HUES48 (cell line): ENCODE measurements around the gene ARL5A.
"Not testable (repeated sequence)": the region's sequence is repeated elsewhere in the genome, so short reads cannot be mapped to it uniquely, and the experiment has no call there.

Experiments
- H3K27ac ChIP-seq: one replicate; pipeline ENCODE4 v1.7.0; 2013; ENCODE audit warnings: low read depth, low read length, inconsistent platforms
- H3K27me3 ChIP-seq: 2 replicates; pipeline ENCODE4 v1.6.1; 2013; ENCODE audit warnings: mild to moderate bottlenecking, low read length; ENCODE audit not compliant: control insufficient read depth, insufficient read depth
- H3K36me3 ChIP-seq: 2 replicates; pipeline ENCODE4 v1.6.1; 2013; ENCODE audit warnings: low read length; ENCODE audit not compliant: control insufficient read depth, insufficient read depth
- H3K4me1 ChIP-seq: 2 replicates; pipeline ENCODE4 v1.6.1; 2013; ENCODE audit warnings: mild to moderate bottlenecking, low read length; ENCODE audit not compliant: control insufficient read depth, insufficient read depth
- H3K4me3 ChIP-seq: 2 replicates; pipeline ENCODE4 v1.5.1; 2013; ENCODE audit warnings: mild to moderate bottlenecking, low read depth, low read length
- H3K9ac ChIP-seq: 2 replicates; pipeline ENCODE4 v1.6.1; 2013; ENCODE audit warnings: mild to moderate bottlenecking, low read depth, low read length, moderate library complexity
- H3K9me3 ChIP-seq: 2 replicates; pipeline ENCODE4 v1.6.1; 2013; ENCODE audit warnings: low read length; ENCODE audit not compliant: control insufficient read depth, insufficient read depth

Gene ARL5A

DNA sequence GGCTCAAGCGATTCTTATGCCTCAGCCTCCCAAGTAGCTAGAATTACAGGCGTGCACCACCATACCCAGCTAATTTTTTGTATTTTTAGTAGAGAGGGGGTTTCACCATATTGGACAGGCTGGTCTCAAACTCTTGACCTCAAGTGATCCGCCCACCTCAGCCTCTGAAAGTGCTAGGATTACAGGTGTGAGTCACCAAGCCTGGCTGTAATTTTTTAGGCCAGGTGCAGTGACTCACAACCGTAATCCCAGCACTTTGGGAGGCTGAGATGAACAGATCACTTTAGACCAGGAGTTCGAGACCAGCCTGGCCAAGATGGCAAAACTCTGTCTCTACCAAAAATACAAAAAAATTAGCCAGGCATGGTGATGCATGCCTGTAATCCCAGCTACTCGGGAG, 33.8 kb downstream of the ARL5A start:
- H3K27me3 ChIP-seq, H3K4me3 ChIP-seq, H3K9ac ChIP-seq, H3K9me3 ChIP-seq, H3K36me3 ChIP-seq, H3K27ac ChIP-seq: not testable (repeated sequence)
- peaks cover 25% of the 10 kb centered on the region; the same call in 1 of the 2 replicates for H3K4me1 ChIP-seq

DNA sequence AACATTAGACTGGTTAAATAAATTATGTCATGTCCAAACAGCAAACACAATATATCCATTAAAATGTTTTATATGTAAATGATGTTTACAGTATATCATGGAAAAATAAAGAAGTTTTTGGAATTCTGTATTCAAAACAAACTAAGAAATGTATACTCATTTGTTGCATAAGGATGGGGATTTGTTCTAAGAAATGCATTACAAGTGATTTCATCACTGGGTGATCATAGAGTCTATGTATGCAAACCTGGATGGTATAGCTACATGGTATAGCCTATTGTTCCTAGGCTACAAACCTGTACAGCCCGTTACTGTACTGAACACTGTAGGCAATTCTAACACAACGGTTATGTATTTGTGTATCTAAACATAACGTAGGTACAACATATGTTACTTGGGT, 35.1 kb downstream of the ARL5A start:
- H3K9me3 ChIP-seq, result no peaks in the 10 kb centered on the region
- H3K4me3 ChIP-seq, result no peak overlapping the region
- H3K9ac ChIP-seq, result no peak overlapping the region
- no peaks in the 10 kb centered on the region for H3K27me3 ChIP-seq
- no peak overlapping the region for H3K27ac ChIP-seq
- H3K4me1 ChIP-seq, result peaks cover 25% of the 10 kb centered on the region; the same call in 1 of the 2 replicates
- H3K36me3 ChIP-seq, result 0 out of 2 replicates have a peak, but pooled peaks cover 2% of the 10 kb centered on the region

DNA sequence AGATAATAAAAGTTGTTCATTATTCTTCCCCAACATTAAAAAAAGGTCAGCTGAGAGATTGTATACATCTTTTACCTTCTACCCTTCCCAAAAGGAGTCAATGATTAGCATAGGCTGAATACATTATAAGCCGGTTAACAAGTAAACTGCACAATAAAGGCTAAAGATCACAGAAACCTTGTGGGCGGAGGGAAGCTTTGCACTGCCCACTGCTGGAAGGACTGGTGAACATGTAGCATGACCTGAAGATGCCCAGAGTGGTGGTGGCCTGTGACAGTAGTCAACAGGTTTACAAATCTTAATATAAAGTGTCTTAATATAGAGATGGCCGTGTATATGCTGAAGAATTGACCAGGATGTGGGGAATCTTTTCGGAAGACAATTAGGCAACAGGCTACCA, 35.6 kb downstream of the ARL5A start:
- Histone ChIP-seq H3K27ac (no peak overlapping the region), H3K4me1 (peaks cover 20% of the 10 kb centered on the region; the same call in 1 of the 2 replicates), H3K27me3 (no peaks in the 10 kb centered on the region), H3K36me3 (0 out of 2 replicates have a peak, but pooled peaks cover 2% of the 10 kb centered on the region), H3K9me3 (no peaks in the 10 kb centered on the region), H3K4me3 (no peak overlapping the region), H3K9ac (no peak overlapping the region)

DNA sequence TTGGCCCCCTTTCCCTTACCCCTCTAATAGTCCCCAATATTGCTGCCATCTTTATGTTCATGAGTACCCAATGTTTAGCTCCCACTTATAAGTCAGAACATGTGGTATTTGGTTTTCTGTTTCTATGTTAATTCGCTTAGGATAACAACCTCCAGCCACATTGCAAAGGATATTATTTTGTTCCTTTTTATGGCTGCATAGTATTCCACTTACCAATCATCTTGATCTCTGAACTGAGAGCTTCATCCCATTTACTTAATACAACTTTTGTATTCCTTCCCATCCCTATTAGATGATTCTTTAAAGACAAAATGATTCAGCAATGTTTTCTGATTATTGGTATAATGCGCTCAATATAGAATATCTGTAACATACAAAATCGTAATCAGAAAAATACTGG, 36.7 kb downstream of the ARL5A start:
- no peaks in the 10 kb centered on the region for H3K27me3 ChIP-seq
- H3K4me1 ChIP-seq, result peaks cover 15% of the 10 kb centered on the region
- no peaks in the 10 kb centered on the region for H3K9me3 ChIP-seq
- H3K27ac ChIP-seq, result no peak overlapping the region
- H3K9ac ChIP-seq, result no peak overlapping the region
- no peak overlapping the region for H3K4me3 ChIP-seq
- 0 out of 2 replicates have a peak, but pooled peaks cover 2% of the 10 kb centered on the region for H3K36me3 ChIP-seq

DNA sequence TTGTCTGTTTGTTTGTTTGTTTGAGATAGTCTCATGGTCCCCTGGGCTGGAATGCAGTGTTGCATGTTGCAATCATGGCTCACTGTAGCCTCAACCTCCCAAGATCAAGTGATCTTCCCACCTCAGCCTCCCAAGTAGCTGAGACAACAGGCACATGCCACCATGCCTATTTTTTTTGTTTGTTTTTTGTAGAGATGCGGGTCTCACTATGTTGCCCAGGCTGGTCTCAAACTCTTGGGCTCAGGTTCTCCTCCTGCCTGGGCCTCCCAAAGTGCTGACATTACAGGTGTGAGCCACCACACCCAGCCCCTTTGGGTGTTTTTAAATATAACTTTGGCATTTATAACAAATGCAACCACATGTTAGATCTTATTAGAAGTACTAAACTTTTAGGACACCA, 37.5 kb downstream of the ARL5A start:
- H3K36me3 ChIP-seq, result 0 out of 2 replicates have a peak, but pooled peaks cover 4% of the 10 kb centered on the region
- no peak overlapping the region for H3K4me3 ChIP-seq
- no peaks in the 10 kb centered on the region for H3K9me3 ChIP-seq
- H3K27ac ChIP-seq, result no peak overlapping the region
- H3K9ac ChIP-seq, result no peak overlapping the region
- peaks cover 9% of the 10 kb centered on the region for H3K4me1 ChIP-seq
- H3K27me3 ChIP-seq, result no peaks in the 10 kb centered on the region

DNA sequence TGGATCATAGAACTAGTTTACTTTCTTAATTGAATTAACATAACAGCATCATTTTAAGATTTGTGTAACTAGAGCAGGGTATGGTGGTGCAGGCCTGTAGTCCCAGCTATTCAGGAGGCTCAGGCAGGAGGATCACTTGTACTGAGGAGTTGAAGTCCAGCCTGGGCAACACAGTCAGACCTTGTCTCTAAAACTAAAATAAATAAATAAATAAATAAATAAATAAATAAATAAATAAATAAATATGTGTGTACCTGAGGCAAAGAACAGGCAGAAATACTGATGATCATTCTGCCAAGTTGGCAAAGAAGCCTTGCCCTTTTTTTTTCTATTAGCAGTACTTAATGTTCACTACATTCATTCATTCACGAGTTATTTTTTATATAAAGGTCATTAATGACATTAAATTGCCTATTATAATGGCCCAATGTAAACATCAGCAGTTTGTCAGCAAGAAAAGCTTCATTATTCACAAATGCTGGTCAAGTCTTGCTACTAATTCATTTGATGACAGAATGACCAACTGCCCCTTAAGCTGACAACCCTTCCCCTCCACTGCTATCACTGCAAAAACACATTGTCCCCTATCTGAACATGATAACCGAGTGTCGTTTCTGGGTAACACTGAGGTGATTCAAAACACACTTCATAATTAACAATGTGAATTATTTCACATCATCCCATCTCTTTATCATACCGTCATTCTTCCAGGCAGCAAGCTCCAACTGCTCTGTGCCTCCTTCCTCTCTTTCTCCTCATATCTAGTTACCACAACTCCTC, 39.0 kb downstream of the ARL5A start:
- Histone ChIP-seq H3K27me3 (no peaks in the 10 kb centered on the region), H3K4me3 (no peak overlapping the region), H3K36me3 (0 out of 2 replicates have a peak, but pooled peaks cover 7% of the 10 kb centered on the region), H3K9me3 (no peaks in the 10 kb centered on the region), H3K9ac (no peak overlapping the region), H3K27ac (no peak overlapping the region), H3K4me1 (peaks cover 8% of the 10 kb centered on the region)

DNA sequence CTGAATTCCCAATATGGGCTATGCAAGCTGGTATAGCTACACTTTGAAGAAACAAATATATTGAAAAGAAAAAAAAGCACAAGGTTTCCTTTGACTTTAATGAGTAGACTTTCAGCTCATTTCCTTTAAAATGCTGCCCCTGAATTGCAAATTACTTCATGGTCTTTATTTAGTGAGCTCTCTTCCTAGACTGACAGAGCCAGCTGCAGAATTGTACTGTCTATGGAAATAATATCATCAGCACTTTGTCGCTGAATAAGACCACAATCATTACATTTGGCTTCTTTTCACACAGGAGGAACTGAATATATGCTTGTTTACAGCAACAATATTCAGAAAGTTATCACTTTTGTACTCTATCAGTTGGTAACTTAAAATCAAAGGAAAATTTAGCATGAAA, 41.7 kb downstream of the ARL5A start:
- peaks cover 8% of the 10 kb centered on the region for H3K4me1 ChIP-seq
- H3K9me3 ChIP-seq, result no peaks in the 10 kb centered on the region

DNA sequence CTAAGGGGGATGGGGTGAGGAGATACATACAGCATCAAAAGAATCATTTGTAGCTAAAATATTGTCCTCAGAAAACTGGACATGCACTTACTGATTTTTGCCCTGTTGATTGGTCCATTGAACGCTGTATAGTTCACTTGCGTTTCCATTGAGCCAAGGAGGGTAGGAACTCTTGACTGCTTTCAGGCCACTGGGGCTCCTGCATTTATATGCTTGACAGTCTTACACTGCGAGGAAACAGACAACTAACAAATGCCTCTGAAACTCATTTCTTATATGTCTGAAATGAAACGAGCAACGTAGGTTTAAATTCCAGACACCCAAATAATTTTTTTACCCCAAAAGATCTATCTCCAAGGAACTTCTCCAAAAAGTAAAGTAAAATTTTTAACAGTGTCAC, 42.1 kb downstream of the ARL5A start:
- H3K27ac ChIP-seq, result no peak overlapping the region

More for the DNA sequence above, 41.7 kb downstream of the ARL5A start:
- Histone ChIP-seq H3K36me3 (peaks cover 16% of the 10 kb centered on the region; the same call in 1 of the 2 replicates), H3K27ac (no peak overlapping the region), H3K27me3 (no peaks in the 10 kb centered on the region), H3K9ac (no peak overlapping the region), H3K4me3 (no peak overlapping the region)

DNA sequence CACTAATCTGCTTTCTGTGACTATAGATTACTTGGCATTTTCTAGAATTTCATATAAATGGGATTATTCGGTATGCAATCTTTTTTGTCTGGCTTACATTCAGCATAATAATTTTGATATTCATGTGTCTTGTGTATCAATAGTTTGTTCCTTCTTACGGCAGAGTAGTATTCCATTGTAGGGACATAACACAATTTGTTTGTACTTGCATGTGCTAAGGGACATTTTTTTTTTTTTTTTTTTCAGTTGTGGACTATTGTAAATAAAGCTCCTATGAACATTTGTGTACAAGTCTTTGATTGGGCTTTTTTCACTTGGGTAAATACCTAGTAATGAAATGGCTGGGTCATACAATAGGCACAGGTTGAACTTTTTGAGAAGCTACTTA, 45.1 kb downstream of the ARL5A start:
- no peak overlapping the region for H3K4me3 ChIP-seq
- no peak overlapping the region for H3K27ac ChIP-seq
- H3K27me3 ChIP-seq, result no peaks in the 10 kb centered on the region
- H3K9ac ChIP-seq, result no peak overlapping the region
- no peaks in the 10 kb centered on the region for H3K9me3 ChIP-seq
- H3K4me1 ChIP-seq, result peaks cover 8% of the 10 kb centered on the region
- H3K36me3 ChIP-seq, result peaks cover 20% of the 10 kb centered on the region; the same call in 1 of the 2 replicates

More for the DNA sequence above, 42.1 kb downstream of the ARL5A start:
- Histone ChIP-seq H3K27me3 (no peaks in the 10 kb centered on the region), H3K4me3 (no peak overlapping the region), H3K9me3 (no peaks in the 10 kb centered on the region), H3K4me1 (peaks cover 8% of the 10 kb centered on the region), H3K9ac (no peak overlapping the region), H3K36me3 (peaks cover 20% of the 10 kb centered on the region; the same call in 1 of the 2 replicates)

DNA sequence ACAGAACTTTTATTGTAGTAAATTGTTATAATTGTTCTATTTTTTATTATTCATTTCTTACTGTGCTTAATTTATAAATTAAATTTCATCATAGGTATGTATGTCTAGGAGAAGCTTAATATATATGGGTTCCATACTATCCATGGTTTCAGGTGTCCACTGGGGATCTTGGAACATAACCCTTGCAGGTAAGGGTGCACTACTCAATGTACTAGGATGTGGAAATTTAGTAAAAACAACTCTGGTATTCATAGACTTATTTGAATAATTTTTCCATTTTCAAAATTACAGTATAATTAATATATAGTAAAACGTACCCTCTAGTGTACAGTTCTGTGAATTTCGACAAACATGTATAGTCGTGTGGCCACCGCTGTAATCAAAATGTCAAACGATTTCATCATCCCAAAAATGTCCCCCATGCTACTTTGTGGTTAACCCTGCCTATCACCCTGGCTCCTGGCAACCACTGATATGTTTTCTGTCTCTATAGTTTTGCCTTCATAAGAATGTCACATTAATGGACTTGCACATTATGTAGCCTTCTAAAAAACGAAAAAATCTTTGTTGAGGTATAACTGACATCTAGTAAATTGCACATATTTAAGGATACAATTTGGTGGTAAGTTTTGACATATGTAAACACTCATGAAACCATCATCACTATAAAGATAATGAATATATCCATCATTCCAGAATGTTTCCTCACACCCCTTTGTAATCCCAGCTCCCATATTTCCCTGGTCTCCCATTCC, 45.7 kb downstream of the ARL5A start:
- Histone ChIP-seq H3K27me3 (no peaks in the 10 kb centered on the region), H3K9ac (no peak overlapping the region), H3K4me1 (peaks cover 8% of the 10 kb centered on the region), H3K4me3 (no peak overlapping the region), H3K9me3 (no peaks in the 10 kb centered on the region), H3K36me3 (peaks cover 20% of the 10 kb centered on the region; the same call in 1 of the 2 replicates), H3K27ac (no peak overlapping the region)

DNA sequence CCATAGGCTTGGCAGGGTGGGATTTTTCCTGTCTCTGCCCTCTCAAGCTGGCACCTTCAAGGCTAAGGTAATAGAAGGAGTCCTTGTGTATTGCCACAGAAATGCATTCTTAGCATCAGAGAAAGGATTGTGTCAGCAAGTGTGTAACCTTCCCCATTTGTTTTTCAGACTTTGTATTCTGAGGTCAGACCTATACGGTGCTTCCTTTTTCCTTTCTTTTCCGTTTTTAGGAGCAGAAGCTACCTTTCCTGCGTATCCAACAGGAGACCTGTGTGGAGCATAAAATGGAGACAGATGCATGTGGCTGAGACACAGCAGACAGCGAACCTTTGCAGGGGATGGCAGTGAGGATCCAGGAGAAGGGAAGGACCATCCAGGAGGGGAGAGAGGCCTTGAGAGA, 46.6 kb downstream of the ARL5A start:
- Histone ChIP-seq H3K9ac (no peak overlapping the region), H3K27me3 (no peaks in the 10 kb centered on the region), H3K4me3 (no peak overlapping the region), H3K4me1 (peaks cover 3% of the 10 kb centered on the region), H3K36me3 (peaks cover 20% of the 10 kb centered on the region; the same call in 1 of the 2 replicates), H3K27ac (no peak overlapping the region), H3K9me3 (no peaks in the 10 kb centered on the region)
